A549 (cell line): ENCODE results near the gene IMPG2.

Source experiments
- BHLHE40 ChIP-seq: IDR thresholded peaks from 2 replicates; pipeline ENCODE4 v1.6.1; 2012; ENCODE audit warnings: low read depth, low read length, inconsistent platforms
- CEBPB ChIP-seq, 2 experiments: fragments of >200 bp in 1 of 2; sonication (Bioruptor Twin) in 1 of 2; formaldehyde crosslinking in 1 of 2; IDR thresholded peaks; 2 replicates each; pipeline ENCODE4 v1.6.1; 2012 to 2016
- EHMT2 ChIP-seq: fragments of 200-600 bp; sonication (generic); IDR thresholded peaks from 2 replicates; pipeline ENCODE4 v1.6.1; 2016; ENCODE audit warnings: antibody characterized with exemption, low read depth, mild to moderate bottlenecking, moderate library complexity
- EP300 ChIP-seq, 2 experiments: fragments of >200 bp; sonication (Bioruptor Twin); formaldehyde crosslinking; IDR thresholded peaks; 2 replicates in 1 of 2; 3 replicates in 1 of 2; pipeline ENCODE4 v1.6.1; 2016 to 2017
- HDAC2 ChIP-seq: fragments of 200-600 bp; sonication (generic); IDR thresholded peaks from 2 replicates; pipeline ENCODE4 v1.6.1; 2016
- RAD21 ChIP-seq, 2 experiments: fragments of >200 bp in 1 of 2; sonication (Bioruptor Twin) in 1 of 2; formaldehyde crosslinking in 1 of 2; IDR thresholded peaks in 1 of 2; conservative IDR thresholded peaks in 1 of 2; 2 replicates in 1 of 2; 3 replicates in 1 of 2; pipeline ENCODE4 v1.6.1; 2012 to 2018; ENCODE audit warnings: inconsistent platforms in 1 of 2
- RCOR1 ChIP-seq: fragments of 150-350 bp; IDR thresholded peaks from 2 replicates; pipeline ENCODE4 v1.6.1; 2014; ENCODE audit warnings: antibody characterized with exemption, low read length, low read depth
- ZFP36 ChIP-seq: fragments of 450-650 bp; IDR thresholded peaks from 2 replicates; pipeline ENCODE4 v1.6.1; 2014; ENCODE audit warnings: borderline replicate concordance; ENCODE audit not compliant: partially characterized antibody
- ZSCAN20 ChIP-seq: fragments of 250-450 bp; sonication (Bioruptor Pico); IDR thresholded peaks from 2 replicates; pipeline ENCODE4 v1.8.0; 2022; ENCODE audit warnings: mild to moderate bottlenecking, moderate library complexity
- TF ChIP-seq, protein P1 (sequence below): fragments of >200 bp; sonication (Bioruptor Twin); formaldehyde crosslinking; IDR thresholded peaks from 3 replicates; pipeline ENCODE4 v1.5.1; 2016
- TF ChIP-seq, protein P2 (sequence below): fragments of 450-650 bp; IDR thresholded peaks from 2 replicates; pipeline ENCODE4 v1.6.1; 2014; ENCODE audit warnings: antibody characterized with exemption

DNA sequence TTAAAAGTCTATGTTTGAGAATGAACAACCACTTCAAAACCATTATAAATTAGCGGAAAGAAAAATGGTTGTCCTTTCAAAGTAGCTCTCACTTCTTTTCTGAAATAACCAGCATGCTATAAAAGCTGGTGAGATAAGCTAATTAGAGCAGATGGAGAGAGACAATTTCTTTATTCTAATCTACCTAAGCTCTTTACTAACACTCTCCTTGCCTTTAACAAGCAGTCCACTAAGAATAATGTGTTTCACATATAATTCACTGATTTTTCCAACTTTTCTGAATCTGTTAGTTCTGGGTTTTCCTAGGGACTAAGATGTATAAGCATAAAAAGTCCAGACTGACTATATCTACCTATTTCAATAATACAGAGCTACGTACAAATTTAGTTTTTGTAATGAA lies at the start of gene IMPG2:
- TF ChIP-seq, protein P1, sequence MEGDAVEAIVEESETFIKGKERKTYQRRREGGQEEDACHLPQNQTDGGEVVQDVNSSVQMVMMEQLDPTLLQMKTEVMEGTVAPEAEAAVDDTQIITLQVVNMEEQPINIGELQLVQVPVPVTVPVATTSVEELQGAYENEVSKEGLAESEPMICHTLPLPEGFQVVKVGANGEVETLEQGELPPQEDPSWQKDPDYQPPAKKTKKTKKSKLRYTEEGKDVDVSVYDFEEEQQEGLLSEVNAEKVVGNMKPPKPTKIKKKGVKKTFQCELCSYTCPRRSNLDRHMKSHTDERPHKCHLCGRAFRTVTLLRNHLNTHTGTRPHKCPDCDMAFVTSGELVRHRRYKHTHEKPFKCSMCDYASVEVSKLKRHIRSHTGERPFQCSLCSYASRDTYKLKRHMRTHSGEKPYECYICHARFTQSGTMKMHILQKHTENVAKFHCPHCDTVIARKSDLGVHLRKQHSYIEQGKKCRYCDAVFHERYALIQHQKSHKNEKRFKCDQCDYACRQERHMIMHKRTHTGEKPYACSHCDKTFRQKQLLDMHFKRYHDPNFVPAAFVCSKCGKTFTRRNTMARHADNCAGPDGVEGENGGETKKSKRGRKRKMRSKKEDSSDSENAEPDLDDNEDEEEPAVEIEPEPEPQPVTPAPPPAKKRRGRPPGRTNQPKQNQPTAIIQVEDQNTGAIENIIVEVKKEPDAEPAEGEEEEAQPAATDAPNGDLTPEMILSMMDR: no peak
- TF ChIP-seq EHMT2 (no peak), CEBPB (IDR thresholded peaks at IDR 0.05) (no peak), RAD21 (conservative IDR thresholded peaks at IDR 0.05 in 1 of 2, IDR thresholded peaks at IDR 0.05 in 1 of 2) (no peak), HDAC2 (no peak), BHLHE40 (no peak), EP300 (IDR thresholded peaks at IDR 0.05) (no peak), ZFP36 (no peak), RCOR1 (no peak), ZSCAN20 (no peak)
- TF ChIP-seq, protein P2, sequence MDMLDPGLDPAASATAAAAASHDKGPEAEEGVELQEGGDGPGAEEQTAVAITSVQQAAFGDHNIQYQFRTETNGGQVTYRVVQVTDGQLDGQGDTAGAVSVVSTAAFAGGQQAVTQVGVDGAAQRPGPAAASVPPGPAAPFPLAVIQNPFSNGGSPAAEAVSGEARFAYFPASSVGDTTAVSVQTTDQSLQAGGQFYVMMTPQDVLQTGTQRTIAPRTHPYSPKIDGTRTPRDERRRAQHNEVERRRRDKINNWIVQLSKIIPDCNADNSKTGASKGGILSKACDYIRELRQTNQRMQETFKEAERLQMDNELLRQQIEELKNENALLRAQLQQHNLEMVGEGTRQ: no peak
